ENCODE measurements around the gene REV1.

The REV1 gene

DNA sequence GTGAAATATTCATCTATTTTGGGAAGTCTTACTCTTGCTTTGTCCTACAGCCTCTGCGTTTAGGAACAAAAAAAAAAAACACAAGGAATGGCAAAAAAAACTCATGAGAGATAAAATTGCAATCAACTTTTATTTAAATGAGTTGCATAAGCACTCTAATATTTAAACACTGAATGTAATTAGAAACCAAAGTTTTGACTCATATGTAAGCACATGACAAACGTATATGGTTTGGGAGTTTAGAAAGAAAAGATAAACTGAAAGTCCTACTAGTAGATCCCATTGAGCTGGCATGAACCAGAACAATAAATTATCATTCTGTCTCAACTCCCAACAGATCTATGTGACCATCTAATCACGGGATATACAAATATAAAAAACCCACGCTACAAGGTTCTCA is 44.8 kb downstream of the REV1 start:
- no peak for DNase-seq

GRCh38 chr2:99444222-99444621 is 45.6 kb downstream of the REV1 start:
- no peak for DNase-seq

GRCh38 chr2:99442837-99443236 is 47.0 kb downstream of the REV1 start:
- no peak for DNase-seq

- no peak for DNase-seq
Observed at GRCh38 chr2:99439971-99440505, 49.8 kb downstream of the REV1 start.

- DNase-seq, result no peak
Observed at GRCh38 chr2:99436874-99437273, 52.9 kb downstream of the REV1 start.

- no peak for DNase-seq
Observed at GRCh38 chr2:99433340-99433739, 56.5 kb downstream of the REV1 start.

GRCh38 chr2:99431587-99432275 is 58.1 kb downstream of the REV1 start:
- no peak for DNase-seq

- DNase-seq, result no peak
Observed at GRCh38 chr2:99430614-99431291, 59.1 kb downstream of the REV1 start.

DNA sequence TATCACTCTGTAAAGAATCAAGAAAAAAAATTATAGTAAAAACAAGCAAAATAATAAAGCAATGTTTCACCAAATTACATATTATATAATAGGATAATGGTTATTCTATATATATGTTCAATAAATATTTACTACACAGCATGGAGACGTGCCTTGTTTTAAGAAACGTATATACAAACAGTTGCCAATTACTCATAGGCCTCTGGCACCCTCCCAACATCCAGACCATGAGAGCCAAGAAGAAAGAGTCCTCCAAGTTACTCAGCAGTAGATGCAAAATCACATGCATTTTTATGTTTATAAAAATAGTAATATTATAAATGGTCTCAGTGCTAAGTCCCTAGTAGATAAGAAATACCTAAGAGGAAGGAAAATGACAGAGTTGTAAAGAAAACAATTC is 64.8 kb downstream of the REV1 start:
- DNase-seq, result no peak

DNA sequence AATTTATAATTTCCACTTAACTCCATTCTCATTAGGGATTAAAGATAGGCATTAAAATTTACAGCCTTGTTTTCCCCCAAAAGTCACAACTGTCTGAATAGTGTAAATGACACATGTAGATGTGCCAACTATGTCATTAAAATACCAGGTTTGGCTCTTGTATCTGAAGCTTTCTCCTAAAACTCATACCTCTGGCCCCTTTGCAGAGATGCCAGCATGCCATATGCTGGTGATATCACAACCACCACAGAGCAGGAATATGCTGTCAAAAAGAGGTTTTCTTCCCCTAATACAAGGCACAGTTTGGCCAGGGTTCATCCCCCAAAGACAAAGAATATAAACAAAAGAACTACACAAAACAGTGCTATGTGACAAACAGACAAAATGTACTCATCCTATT is 65.4 kb downstream of the REV1 start:
- no peak for DNase-seq

GRCh38 chr2:99422599-99422998 is 67.2 kb downstream of the REV1 start:
- no peak for DNase-seq

GRCh38 chr2:99421469-99421868 is 68.3 kb downstream of the REV1 start:
- DNase-seq, result no peak

- DNase-seq, result no peak
Observed at GRCh38 chr2:99420751-99421299, 69.0 kb downstream of the REV1 start.

GRCh38 chr2:99420031-99420430 is 69.8 kb downstream of the REV1 start:
- DNase-seq, result no peak

DNA sequence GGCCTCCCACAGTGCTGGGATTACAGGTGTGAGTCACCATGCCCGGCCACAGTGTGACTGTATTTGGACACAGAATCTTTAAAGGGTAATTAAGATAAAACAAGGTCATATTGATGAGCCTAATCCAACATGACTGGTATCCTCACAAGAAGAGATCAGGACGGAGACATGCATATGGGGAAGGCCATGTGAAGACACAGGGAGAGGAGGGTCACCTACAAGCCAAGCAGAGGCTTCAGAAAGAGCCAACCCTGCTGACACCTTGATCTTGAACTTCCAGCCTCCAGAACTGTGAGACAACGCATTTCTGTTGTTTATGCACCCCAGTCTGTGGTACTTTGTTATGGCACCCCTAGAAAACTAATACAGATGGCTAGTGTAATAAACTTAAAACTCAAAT is 72.4 kb downstream of the REV1 start:
- no peak for DNase-seq

- DNase-seq, result no peak
Observed at GRCh38 chr2:99414566-99414965, 75.3 kb downstream of the REV1 start.

GRCh38 chr2:99410276-99410675 is 79.5 kb downstream of the REV1 start:
- no peak for DNase-seq

GRCh38 chr2:99406137-99406536 is 83.7 kb downstream of the REV1 start:
- no peak for DNase-seq

DNA sequence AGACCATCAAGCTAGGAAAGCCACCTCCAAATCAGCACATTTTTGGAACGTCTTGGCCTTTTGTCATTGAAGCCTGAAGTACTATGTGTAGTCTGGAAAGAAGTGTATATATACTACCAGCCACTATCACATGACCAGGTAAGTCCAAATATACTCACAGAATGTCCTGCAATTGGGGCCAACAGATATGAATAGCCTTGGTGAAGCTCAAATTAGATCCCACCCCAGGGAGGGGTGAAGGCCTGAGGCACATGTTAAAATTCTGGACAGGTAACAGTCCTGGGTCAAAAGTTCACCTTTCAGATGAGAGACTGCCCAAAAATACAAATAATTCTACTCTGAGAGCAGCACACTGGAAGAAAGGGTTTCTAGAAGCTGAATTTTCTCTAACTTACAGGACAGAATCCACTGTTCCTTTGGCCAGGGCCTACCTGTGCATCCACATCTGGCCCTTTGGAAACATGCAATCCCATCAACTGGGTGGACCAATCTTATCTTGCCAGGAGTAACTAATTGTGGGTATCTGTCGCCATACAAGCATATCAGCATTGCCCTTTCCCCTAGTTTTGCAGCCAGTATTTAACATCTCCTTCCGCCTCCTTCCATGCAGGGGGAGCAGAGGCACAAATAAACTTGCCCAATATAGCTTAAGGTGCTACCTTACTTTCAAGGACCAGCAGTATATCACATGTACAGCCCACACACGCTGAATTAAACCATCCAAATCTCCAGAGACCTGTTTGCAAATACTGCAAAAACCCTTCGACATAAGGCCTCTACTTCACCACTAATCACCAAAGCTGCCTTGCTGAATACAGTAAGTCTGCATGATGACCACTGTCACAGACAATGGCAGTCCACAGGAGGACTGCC is 84.8 kb downstream of the REV1 start:
- no peak for DNase-seq

- no peak for DNase-seq
Observed at GRCh38 chr2:99404039-99404796, 85.6 kb downstream of the REV1 start.

DNA sequence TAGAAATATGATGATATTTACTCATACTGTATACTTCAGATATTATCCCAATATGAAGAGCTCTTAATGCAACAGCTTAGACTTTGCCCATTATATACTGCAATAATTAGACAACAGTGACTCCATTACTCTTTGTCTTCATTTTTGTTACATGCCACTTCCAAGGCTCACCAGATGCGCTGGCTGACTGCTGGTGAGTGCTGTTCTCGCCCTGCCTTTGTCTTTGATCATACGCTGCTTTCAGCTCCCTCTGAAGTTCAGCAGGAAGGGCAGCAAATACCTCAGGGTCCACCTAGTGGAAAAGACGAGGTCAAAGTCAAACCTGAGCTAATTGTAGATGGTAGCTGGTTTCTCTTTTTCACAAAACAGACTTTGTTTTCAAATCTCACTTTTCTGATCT is 86.3 kb downstream of the REV1 start:
- DNase-seq, result no peak

GRCh38 chr2:99403084-99403483 is 86.7 kb downstream of the REV1 start:
- DNase-seq, result no peak

Data from retina (tissue), 1 donor.